Right lobe of liver (tissue), 6 donors: ENCODE results near the gene SHISA6. TPM values are rescaled to one million over a fixed set of nuclear protein-coding genes. Genes with fewer than 3 reads are reported as not detected.

ENCODE experiments used
- ATAC-seq, 4 donors: fragments of 200-7000 bp; cut with Tn5 transposase; one replicate each; pipeline ENCODE4 v1.9.1; 2020; ENCODE audit warnings: mild to moderate bottlenecking in 4 of 4, moderate library complexity in 4 of 4
- DNase-seq, 3 donors: peaks; one replicate each; pipeline ENCODE4 v3.0.0-alpha.2; 2020
- H3K27ac ChIP-seq, 3 donors: fragments of 200-600 bp; one replicate each; pipeline ENCODE4 v1.8.0; 2022
- H3K27me3 ChIP-seq, 2 donors: fragments of 200-600 bp; one replicate each; pipeline ENCODE4 v1.8.0; 2022
- H3K36me3 ChIP-seq, 4 donors: fragments of 200-600 bp; sonication (generic) in 1 of 4; one replicate each; pipeline versions ENCODE4 v1.5.1 to v1.8.0; 2017 to 2022; ENCODE audit warnings: control low read depth in 1 of 4
- H3K4me1 ChIP-seq, 4 donors: fragments of 200-600 bp; sonication (generic) in 1 of 4; one replicate each; pipeline versions ENCODE4 v1.5.1 to v1.8.0; 2017 to 2022; ENCODE audit warnings: control low read depth in 1 of 4
- H3K4me3 ChIP-seq, 3 donors: fragments of 200-600 bp; one replicate each; pipeline ENCODE4 v1.8.0; 2022
- H3K9me3 ChIP-seq, 4 donors: fragments of 200-600 bp; sonication (generic) in 1 of 4; one replicate each; pipeline versions ENCODE4 v1.5.1 to v1.8.0; 2017 to 2022; ENCODE audit warnings: control low read depth in 1 of 4
- POLR2A ChIP-seq: fragments of 450-650 bp; IDR thresholded peaks from one replicate; pipeline ENCODE4 v1.6.1; 2017; ENCODE audit warnings: antibody characterized with exemption, mild to moderate bottlenecking
- WGBS: methylation state at CpG from one replicate; pipeline ENCODE4 v1.1.6; 2018; ENCODE audit warnings: low coverage, low lambda C conversion rate; ENCODE audit not compliant: insufficient coverage; ENCODE audit errors: missing lambda C conversion rate; 5-methylcytosine and 5-hydroxymethylcytosine counted together
- intact Hi-C, 2 donors: fragments of 100-400 bp; cut with DNase I; formaldehyde crosslinking; loops; one replicate each; pipeline versions ENCODE4 v1.11.2 to v1.14.1; 2022
- total RNA-seq, 6 experiments: library from RNA; depleted of rRNA in 2 of 6; stranded (reverse); fragments of >200 nt in 2 of 6; fragmentation: NEBNext Ultra II Directional in 3 of 6; extraction: Animal tissue kit (Norgen Biotek cat#: 25700) in 3 of 6; gene quantifications; one replicate each; pipeline versions ENCODE4 v1.1.0 to v1.2.4, GENCODE V29; 2016 to 2023
- TF ChIP-seq, protein P1 (sequence below), 4 donors: fragments of 200-600 bp in 3 of 4; fragments of 450-650 bp in 1 of 4; IDR thresholded peaks; one replicate each; pipeline versions ENCODE4 v1.5.1 to v1.8.0; 2016 to 2022; ENCODE audit warnings: antibody characterized with exemption in 4 of 4, mild to moderate bottlenecking in 2 of 4
- donor health status: DM: no; HTN: yes; CAD: no.
- donor health status: DM: no; HTN: no; CAD: no.
- donor health status: DM: no; HTN: no; CAD: no.
- donor health status: DM: no; HTN: yes; CAD: no.
- donor health status: DM: no; HTN: yes; CAD: no.

SHISA6 gene
- total RNA-seq, 6 experiments from 2014 or later = not detected

DNA sequence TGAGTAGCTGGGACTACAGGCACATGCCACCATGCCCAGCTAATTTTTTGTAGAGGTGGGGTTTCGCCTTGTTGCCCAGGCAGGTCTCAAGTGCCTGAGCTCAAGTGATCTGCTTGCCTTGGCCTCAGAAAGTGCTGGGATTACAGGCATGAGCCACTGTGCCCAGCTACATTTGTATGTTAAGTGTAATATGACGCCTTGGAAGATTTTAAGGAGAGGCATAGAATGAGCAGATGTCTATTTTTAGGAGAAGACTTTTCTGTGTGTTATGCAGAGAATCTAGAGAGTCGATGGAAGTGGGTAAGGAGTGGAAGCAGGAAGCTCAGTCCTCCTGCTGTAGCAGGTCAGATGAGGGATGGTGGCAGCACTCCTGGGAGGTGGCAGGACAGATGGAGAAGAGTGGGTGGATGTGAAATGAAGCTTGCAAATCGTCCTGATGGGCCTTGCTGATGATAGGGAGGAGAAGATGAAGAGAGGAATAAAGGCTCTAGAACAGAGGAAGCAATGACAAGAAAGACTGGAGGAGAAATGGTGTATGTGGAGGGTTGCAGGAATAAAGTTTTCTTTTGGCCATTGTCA is 125.3 kb downstream of the SHISA6 start:
- intact Hi-C loops = no loop called here
- Histone ChIP-seq H3K4me3 (no peak overlapping the region), H3K9me3 (no peaks in the 10 kb centered on the region), H3K4me1 (no peaks in the 10 kb centered on the region), H3K27ac (no peak overlapping the region), H3K36me3 (no peaks in the 10 kb centered on the region), H3K27me3 (no peaks in the 10 kb centered on the region)
- no peak for ATAC-seq
- TF ChIP-seq, protein P1, sequence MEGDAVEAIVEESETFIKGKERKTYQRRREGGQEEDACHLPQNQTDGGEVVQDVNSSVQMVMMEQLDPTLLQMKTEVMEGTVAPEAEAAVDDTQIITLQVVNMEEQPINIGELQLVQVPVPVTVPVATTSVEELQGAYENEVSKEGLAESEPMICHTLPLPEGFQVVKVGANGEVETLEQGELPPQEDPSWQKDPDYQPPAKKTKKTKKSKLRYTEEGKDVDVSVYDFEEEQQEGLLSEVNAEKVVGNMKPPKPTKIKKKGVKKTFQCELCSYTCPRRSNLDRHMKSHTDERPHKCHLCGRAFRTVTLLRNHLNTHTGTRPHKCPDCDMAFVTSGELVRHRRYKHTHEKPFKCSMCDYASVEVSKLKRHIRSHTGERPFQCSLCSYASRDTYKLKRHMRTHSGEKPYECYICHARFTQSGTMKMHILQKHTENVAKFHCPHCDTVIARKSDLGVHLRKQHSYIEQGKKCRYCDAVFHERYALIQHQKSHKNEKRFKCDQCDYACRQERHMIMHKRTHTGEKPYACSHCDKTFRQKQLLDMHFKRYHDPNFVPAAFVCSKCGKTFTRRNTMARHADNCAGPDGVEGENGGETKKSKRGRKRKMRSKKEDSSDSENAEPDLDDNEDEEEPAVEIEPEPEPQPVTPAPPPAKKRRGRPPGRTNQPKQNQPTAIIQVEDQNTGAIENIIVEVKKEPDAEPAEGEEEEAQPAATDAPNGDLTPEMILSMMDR (IDR thresholded peaks at IDR 0.05) = no peak
- no peak for TF ChIP-seq POLR2A
- WGBS = 32% methylated on average over 4 of the region's 4 CpGs
- no peak for DNase-seq

DNA sequence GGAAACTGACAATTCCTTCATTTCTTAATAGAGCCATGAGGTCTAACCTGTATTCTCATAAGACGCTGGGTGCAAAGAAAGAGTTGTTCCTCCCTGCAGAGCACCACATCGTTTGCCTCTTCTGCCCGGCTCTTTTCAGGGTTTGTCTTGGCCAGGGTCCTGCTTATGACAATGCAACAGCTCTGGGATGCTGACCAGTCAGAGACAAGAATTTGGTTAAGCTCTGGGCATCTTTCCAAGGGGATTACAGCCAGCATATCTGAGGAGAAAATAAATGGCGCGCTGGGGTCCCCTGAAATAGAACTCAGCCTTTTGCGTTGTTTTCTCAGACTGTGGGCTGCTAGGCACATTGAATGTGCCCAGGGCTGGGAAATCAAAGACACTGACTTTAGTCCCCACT is 128.6 kb downstream of the SHISA6 start:
- TF ChIP-seq, protein P1 (IDR thresholded peaks at IDR 0.05) = no peak
- no peak for TF ChIP-seq POLR2A
- no peak for ATAC-seq
- 40% methylated on average over 1 of the region's 6 CpGs for WGBS
- no peaks in the 10 kb centered on the region for H3K27me3 ChIP-seq
- H3K9me3 ChIP-seq = no peaks in the 10 kb centered on the region
- H3K36me3 ChIP-seq = no peaks in the 10 kb centered on the region
- DNase-seq = no peak
- H3K4me3 ChIP-seq = no peak overlapping the region
- no peak overlapping the region for H3K27ac ChIP-seq
- no peaks in the 10 kb centered on the region for H3K4me1 ChIP-seq
- intact Hi-C loops = no loop called here

DNA sequence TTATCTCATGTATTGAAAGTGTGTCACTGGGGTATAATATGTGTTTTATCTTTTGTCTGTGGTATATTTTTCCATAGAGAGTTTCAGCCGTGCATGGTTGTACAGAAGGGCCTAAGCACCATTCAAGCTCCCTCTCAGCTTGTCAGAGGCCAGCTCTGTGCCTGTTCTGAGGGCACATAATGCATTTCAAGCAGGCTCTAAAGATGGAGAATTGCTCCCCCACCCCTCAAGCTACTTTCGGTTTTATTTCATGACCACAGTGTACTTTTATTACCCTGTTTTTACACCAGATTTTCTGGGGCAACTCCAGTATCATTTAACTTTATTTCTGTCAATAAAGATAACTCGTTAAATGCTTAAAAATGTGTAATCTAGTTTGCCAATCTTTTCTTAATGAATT is 131.7 kb downstream of the SHISA6 start:
- no peaks in the 10 kb centered on the region for H3K27me3 ChIP-seq
- H3K9me3 ChIP-seq = no peaks in the 10 kb centered on the region
- no peaks in the 10 kb centered on the region for H3K36me3 ChIP-seq
- no peak for DNase-seq
- H3K4me1 ChIP-seq = no peaks in the 10 kb centered on the region
- no peak for ATAC-seq
- no peak overlapping the region for H3K4me3 ChIP-seq
- TF ChIP-seq POLR2A = no peak
- TF ChIP-seq, protein P1 (IDR thresholded peaks at IDR 0.05) = no peak
- intact Hi-C loops = no loop called here
- WGBS = 35% methylated on average over 3 of the region's 3 CpGs
- H3K27ac ChIP-seq = no peak overlapping the region

DNA sequence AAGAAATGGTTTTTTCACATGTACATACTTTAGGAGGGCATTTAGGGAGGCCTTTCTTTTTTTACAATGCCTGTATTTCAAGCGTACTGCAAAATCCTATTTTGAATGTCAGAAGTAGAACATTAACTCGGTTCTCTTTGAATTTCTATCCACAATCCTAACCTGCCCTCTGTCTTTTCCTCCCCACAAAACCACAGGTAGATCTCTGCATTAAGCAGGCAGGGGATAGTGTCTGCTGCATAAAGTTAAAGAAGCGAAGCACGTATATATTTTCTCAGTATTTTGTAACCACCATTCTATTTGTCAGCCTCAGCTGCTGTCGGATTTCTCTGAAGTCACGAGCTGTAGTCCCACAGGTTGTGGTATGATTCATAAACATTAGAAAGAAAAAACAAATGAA is 137.5 kb downstream of the SHISA6 start:
- 60% methylated on average over 6 of the region's 6 CpGs for WGBS
- Histone ChIP-seq H3K27me3 (no peaks in the 10 kb centered on the region), H3K27ac (no peak overlapping the region), H3K36me3 (no peaks in the 10 kb centered on the region), H3K4me3 (no peak overlapping the region), H3K4me1 (no peaks in the 10 kb centered on the region), H3K9me3 (no peaks in the 10 kb centered on the region)
- intact Hi-C loops = no loop called here
- ATAC-seq = no peak
- TF ChIP-seq, protein P1 (IDR thresholded peaks at IDR 0.05) = no peak
- no peak for TF ChIP-seq POLR2A
- no peak for DNase-seq

DNA sequence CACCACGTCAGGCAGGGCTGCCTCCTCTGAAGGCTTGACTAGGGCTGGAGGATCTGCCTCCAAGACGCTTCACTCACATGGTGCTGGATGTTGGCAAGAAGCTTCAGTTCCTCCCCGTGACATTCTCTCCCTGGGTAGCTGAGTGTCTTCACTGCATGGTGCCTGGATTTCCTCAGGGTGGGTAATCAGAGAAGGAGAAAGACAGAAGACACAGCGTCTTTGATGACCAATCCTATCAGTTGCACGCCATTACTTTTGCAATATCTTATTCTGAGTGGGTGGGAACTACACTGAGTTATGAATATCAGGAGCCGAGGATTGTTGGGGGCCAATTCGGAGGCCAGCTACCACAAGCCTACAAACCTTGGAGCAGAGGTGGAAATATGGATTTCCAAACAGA is 139.7 kb downstream of the SHISA6 start:
- Histone ChIP-seq H3K4me1 (no peaks in the 10 kb centered on the region), H3K27me3 (no peaks in the 10 kb centered on the region), H3K36me3 (no peaks in the 10 kb centered on the region), H3K9me3 (no peaks in the 10 kb centered on the region), H3K27ac (no peak overlapping the region), H3K4me3 (no peak overlapping the region)
- no peak for ATAC-seq
- TF ChIP-seq POLR2A = no peak
- TF ChIP-seq, protein P1 (IDR thresholded peaks at IDR 0.05) = no peak
- WGBS = 24% methylated on average over 4 of the region's 7 CpGs
- DNase-seq = no peak
- intact Hi-C loops = no loop called here
